HEK293T (cell line): Measurements from ENCODE around the gene CANT1.
"Not testable (repeated sequence)": the region's sequence is repeated elsewhere in the genome, so short reads cannot be mapped to it uniquely, and the experiment has no call there.

Experiments
- CTCF ChIA-PET: fragments of 350-600 bp; formaldehyde crosslinking; extraction: SDS; loops from one replicate; lab custom pipeline; 2021; ENCODE audit warnings: antibody characterized with exemption, inconsistent platforms; lab: Yijun Ruan, JAX
- POLR2A ChIA-PET: fragments of 350-600 bp; formaldehyde crosslinking; extraction: SDS; loops from one replicate; lab custom pipeline; 2020; ENCODE audit warnings: antibody characterized with exemption, inconsistent platforms; lab: Yijun Ruan, JAX
- DNase-seq: peaks from one replicate; pipeline ENCODE4 v3.0.0; 2012; ENCODE audit warnings: mixed read lengths; ENCODE audit errors: extremely low spot score
- ARNT ChIP-seq: fragments of 450-650 bp; IDR thresholded peaks from 2 replicates; pipeline ENCODE4 v1.6.1; 2017; ENCODE audit warnings: mild to moderate bottlenecking
- BHLHE40 ChIP-seq: fragments of 450-650 bp; IDR thresholded peaks from 2 replicates; pipeline ENCODE4 v1.6.1; 2016; ENCODE audit warnings: mild to moderate bottlenecking, moderate library complexity, borderline replicate concordance
- CTBP1 ChIP-seq: fragments of 450-650 bp; IDR thresholded peaks from 2 replicates; pipeline ENCODE4 v1.6.1; 2016; ENCODE audit warnings: borderline replicate concordance
- ELF4 ChIP-seq: fragments of 450-650 bp; IDR thresholded peaks from 2 replicates; pipeline ENCODE4 v1.6.1; 2017; ENCODE audit warnings: antibody characterized with exemption
- FOXA1 ChIP-seq: fragments of 450-650 bp; IDR thresholded peaks from 2 replicates; pipeline ENCODE4 v1.6.1; 2016; ENCODE audit warnings: mild to moderate bottlenecking
- FOXK2 ChIP-seq: fragments of 450-650 bp; IDR thresholded peaks from 2 replicates; pipeline ENCODE4 v1.6.1; 2016; ENCODE audit warnings: mild to moderate bottlenecking
- FOXM1 ChIP-seq: fragments of 450-650 bp; IDR thresholded peaks from 2 replicates; pipeline ENCODE4 v1.6.1; 2017; ENCODE audit warnings: mild to moderate bottlenecking, borderline replicate concordance
- HDGF ChIP-seq: fragments of 450-650 bp; IDR thresholded peaks from 2 replicates; pipeline ENCODE4 v1.6.1; 2017; ENCODE audit warnings: antibody characterized with exemption, borderline replicate concordance
- L3MBTL2 ChIP-seq: fragments of 450-650 bp; conservative IDR thresholded peaks from 2 replicates; pipeline ENCODE4 v1.6.1; 2016; ENCODE audit warnings: mild to moderate bottlenecking
- LEF1 ChIP-seq: fragments of 450-650 bp; IDR thresholded peaks from 2 replicates; pipeline ENCODE4 v1.6.1; 2017; ENCODE audit warnings: mild to moderate bottlenecking, borderline replicate concordance
- NFRKB ChIP-seq: fragments of 450-650 bp; IDR thresholded peaks from 2 replicates; pipeline ENCODE4 v1.6.1; 2016; ENCODE audit warnings: mild to moderate bottlenecking, moderate library complexity
- SP1 ChIP-seq: fragments of 450-650 bp; IDR thresholded peaks from 2 replicates; pipeline ENCODE4 v1.6.1; 2017
- SUZ12 ChIP-seq: fragments of 450-650 bp; IDR thresholded peaks from 2 replicates; pipeline ENCODE4 v1.6.1; 2016; ENCODE audit warnings: mild to moderate bottlenecking
- TARDBP ChIP-seq: fragments of 450-650 bp; IDR thresholded peaks from 2 replicates; pipeline ENCODE4 v1.6.1; 2016
- ZNF384 ChIP-seq: fragments of 450-650 bp; IDR thresholded peaks from 2 replicates; pipeline ENCODE4 v1.6.1; 2016
- TF ChIP-seq, protein P1 (sequence below): fragments of 450-650 bp; IDR thresholded peaks from 2 replicates; pipeline ENCODE4 v1.6.1; 2016

Gene CANT1

DNA sequence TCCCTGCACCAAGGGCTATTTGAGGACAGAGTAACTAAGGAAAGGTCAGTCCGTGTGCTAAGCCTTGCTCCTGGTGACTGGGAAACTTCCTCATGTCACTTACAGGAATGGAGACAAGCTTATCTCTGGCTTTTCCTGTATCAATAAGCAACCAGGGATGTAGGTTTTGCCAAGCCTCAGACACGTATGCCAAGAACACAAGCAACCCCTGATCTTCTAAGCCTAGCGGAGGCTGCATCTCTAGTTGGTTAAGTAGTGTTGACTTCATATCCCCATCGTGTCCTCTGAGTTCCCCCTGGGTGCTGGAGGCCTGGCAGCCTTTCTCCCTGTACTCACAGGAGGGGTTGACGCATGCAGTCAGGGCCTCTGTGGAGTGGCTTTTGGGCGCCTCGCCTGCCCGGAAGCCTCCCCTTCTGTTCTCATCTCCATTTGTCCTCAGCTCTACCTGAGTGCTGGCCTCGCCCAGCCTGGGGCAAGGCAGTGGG is 13.0 kb upstream of the CANT1 start:
- TF ChIP-seq FOXM1, result no peak
- TF ChIP-seq, protein P1, sequence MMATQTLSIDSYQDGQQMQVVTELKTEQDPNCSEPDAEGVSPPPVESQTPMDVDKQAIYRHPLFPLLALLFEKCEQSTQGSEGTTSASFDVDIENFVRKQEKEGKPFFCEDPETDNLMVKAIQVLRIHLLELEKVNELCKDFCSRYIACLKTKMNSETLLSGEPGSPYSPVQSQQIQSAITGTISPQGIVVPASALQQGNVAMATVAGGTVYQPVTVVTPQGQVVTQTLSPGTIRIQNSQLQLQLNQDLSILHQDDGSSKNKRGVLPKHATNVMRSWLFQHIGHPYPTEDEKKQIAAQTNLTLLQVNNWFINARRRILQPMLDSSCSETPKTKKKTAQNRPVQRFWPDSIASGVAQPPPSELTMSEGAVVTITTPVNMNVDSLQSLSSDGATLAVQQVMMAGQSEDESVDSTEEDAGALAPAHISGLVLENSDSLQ, result no peak
- no peak for TF ChIP-seq FOXK2
- no peak for TF ChIP-seq CTBP1
- no peak for TF ChIP-seq LEF1
- no peak for TF ChIP-seq ZNF384
- TF ChIP-seq HDGF, result no peak
- no peak for TF ChIP-seq NFRKB
- TF ChIP-seq ELF4, result no peak
- POLR2A ChIA-PET, result interaction anchor here (0.6 to 0.9 kb wide), 2 partner anchors 13 to 38 kb away, joined by 4 to 5 read pairs; partner anchors contain the start of gene CANT1
- DNase-seq, result no peak
- CTCF ChIA-PET, result interaction anchor here (0.6 kb wide), 1 partner anchor 23 kb away, joined by 3 read pairs; no protein-coding TSS in a partner anchor

DNA sequence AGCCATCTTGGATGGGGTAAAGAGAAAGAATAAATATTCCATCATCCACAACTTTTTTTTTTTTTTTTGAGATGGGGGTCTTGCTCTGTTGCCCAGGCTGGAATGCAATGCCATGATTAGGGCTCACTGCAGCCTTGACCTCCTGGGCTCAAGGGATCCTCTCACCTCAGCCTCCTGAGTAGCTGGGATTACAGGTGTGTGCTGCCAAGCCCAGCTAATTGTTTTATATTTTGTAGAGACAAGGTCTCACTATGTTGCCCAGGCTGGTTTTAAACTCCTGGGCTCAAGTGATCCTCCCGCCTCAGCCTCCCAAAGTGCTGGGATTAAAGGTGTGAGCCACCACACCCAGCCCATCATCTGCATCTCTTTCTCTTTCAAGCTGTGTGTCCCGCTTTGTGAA is 12.4 kb upstream of the CANT1 start:
- DNase-seq, CTCF ChIA-PET: not testable (repeated sequence)
- POLR2A ChIA-PET, result interaction anchor here (0.6 to 0.9 kb wide), 2 partner anchors 12 to 39 kb away, joined by 4 to 5 read pairs; partner anchors contain the start of gene CANT1

DNA sequence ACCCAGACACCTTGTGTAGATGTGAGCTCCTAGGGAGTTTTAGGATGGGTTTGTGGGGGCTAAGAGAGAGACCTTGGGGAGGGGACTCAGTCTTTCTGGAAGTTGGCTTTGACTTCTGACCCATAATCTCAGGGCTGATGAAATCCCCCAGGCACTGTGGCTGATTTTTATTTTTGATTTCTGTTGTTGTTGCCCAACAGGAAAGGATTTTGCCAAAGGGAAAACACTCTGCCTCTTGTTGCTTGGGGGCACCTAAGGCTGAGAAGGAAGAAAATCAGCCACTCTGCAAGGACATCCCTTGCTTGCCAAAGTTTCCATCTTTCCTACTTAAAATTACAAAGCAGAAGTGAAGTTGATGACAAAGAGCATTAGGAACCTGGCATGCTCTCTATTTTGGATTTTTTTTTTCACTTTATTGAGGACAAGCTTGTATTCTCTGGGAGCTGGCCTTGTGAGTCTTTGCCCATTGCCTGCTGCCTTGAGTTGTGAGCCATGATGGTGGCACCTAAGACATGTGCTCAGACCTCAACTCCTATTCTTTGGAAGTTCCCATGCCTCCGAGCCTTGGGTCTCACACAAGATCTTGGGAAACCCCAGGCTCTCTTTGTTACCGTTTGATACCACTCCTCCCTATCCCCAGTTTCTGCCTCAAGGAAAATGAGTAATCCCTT is 11.2 kb upstream of the CANT1 start:
- CTCF ChIA-PET, result interaction anchor here (0.8 to 1.5 kb wide), 5 partner anchors 14 to 25 kb away, joined by 3 to 5 read pairs (median 4); no protein-coding TSS in a partner anchor
- POLR2A ChIA-PET, result interaction anchor here (1.5 kb wide), 1 partner anchor 10 kb away, joined by 6 read pairs; the partner anchor contains the start of gene CANT1
- DNase-seq, result no peak
- TF ChIP-seq HDGF, result no peak

DNA sequence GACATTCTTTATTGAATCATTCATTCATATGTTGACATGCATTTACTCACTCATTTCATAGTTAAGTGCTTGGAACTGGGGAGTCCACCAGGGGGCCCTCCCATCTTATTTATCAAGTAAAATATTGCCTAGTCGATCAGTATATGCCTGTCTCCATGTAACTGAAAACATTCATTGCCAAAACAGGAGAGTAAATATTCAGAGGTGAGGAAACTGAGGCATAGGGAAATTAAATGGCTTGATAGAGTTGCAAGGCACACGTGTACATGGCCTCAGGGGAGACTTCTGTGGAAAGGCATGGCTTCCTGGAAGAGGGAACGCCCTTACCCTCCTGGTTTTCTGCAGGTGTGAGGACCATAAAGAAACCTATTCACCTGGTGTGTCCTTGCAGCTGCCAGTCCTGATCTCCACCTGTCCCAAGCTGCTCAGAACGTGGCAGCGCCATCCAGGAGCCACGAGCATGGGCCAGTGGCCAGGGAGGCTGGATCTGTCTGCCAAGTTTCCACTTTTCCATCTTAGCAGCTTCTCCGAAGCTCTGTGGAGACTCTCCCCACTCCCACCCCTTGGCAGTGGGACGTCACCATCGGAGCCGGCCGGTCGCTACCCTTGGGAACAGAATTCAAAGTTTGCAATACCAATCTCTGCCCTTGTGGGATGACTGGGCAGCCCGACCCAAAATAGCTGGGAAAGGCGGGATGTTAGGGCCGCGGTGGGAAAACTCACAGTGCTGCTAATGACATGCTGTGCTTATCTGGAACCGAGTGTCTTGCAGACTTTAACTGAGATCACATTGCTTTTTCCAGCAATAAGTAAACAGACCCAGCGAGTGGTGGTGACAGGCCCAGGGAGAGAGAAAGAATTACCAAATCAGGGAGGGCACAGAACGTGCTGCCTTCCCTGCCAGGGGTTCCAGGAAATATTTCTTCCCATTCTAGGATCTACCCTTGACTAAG is 10.3 kb upstream of the CANT1 start:
- TF ChIP-seq L3MBTL2 (0 out of 2 replicates have a peak, but pooled peaks have one; percentile 7), TARDBP (no peak), CTBP1 (no peak), FOXK2 (no peak)
- CTCF ChIA-PET, result interaction anchor here (0.8 to 1.5 kb wide), 5 partner anchors 15 to 26 kb away, joined by 3 to 5 read pairs (median 4); no protein-coding TSS in a partner anchor
- DNase-seq, result no peak
- POLR2A ChIA-PET, result interaction anchor here (1.5 kb wide), 1 partner anchor 10 kb away, joined by 6 read pairs; the partner anchor contains the start of gene CANT1

DNA sequence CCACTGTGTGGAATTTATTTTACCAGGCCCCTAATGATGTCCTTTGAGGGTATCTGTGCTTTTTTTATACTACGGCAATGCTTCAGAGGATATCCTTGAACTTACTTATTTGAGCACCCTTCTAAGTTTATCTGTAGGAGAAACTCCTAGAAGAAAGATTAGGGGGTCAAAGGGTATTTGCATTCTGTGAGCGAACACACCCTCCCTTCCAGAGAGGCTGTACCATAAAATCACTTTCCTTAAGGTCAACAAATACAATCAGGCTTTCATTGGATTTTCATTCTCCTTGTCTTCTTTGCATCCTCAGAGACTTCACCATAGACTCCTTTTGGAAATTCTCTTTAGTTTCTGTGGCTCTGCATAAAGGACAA is 9.7 kb upstream of the CANT1 start:
- no peak for DNase-seq
- no peak for TF ChIP-seq SUZ12
- TF ChIP-seq CTBP1, result no peak
- TF ChIP-seq FOXK2, result no peak
- TF ChIP-seq NFRKB, result no peak
- TF ChIP-seq L3MBTL2, result no peak
- TF ChIP-seq TARDBP, result no peak
- no peak for TF ChIP-seq ZNF384
- TF ChIP-seq SP1, result no peak
- no peak for TF ChIP-seq FOXA1
- TF ChIP-seq ARNT, result no peak
- no peak for TF ChIP-seq LEF1
- TF ChIP-seq HDGF, result no peak
- TF ChIP-seq FOXM1, result no peak
- CTCF ChIA-PET, result no interaction called here
- POLR2A ChIA-PET, result no interaction called here

DNA sequence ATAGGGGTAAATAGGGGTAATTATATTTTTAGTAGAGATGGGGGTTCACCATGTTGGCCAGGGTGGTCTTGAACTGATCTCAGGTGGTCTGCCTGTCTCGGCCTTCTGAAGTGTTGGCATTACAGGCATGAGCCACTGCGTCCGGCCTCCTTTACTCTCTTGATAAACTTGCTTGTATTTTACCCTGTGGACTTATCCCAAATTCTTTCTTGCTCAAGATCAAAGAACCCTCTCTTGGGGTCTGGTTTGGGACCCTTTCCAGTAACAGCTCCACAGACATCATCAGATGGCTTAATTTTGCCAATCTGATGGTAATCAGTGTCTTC is 8.8 kb upstream of the CANT1 start:
- ChIA-PET CTCF (no interaction called here), POLR2A (no interaction called here)
- no peak for TF ChIP-seq FOXK2
- TF ChIP-seq L3MBTL2, result no peak
- no peak for TF ChIP-seq HDGF
- TF ChIP-seq ARNT, result no peak
- no peak for TF ChIP-seq BHLHE40
- TF ChIP-seq SUZ12, result no peak
- TF ChIP-seq, protein P1, result no peak
- no peak for TF ChIP-seq LEF1
- TF ChIP-seq ELF4, result no peak
- TF ChIP-seq CTBP1, result no peak
- TF ChIP-seq NFRKB, result no peak
- no peak for TF ChIP-seq FOXM1
- TF ChIP-seq SP1, result no peak
- no peak for TF ChIP-seq ZNF384
- TF ChIP-seq TARDBP, result no peak
- TF ChIP-seq FOXA1, result no peak
- DNase-seq, result no peak
